ENCODE data around the gene YDJC. TPM values are rescaled to one million over a fixed set of nuclear protein-coding genes. Genes with fewer than 3 reads are reported as not detected.
A peak's percentile ranks its signal among the peaks of the same experiment; 100 is the strongest.

YDJC gene
- total RNA-seq, 4 donors from 2014 or later, result 44.5 to 72.7 (median 54.6) TPM

GRCh38 chr22:21657360-21658032 lies 27.7 kb upstream of the YDJC start:
- intact Hi-C loops (cut with DNase I), result no loop called here
- peak; percentile 88 for DNase-seq
- 1 to 2% methylated on average over 22 to 25 of the region's 79 CpGs for WGBS, 2 donors
- Histone ChIP-seq H3K36me3 (no peaks in the 10 kb centered on the region), H3K4me1 (peaks cover 11 to 12% of the 10 kb centered on the region in 2 donors), H3K9me3 (no peaks in the 10 kb centered on the region), H3K27me3 (no peaks in the 10 kb centered on the region), H3K27ac (peak overlapping the region in 2 of 3 donors; percentile 9 to 33), H3K4me3 (replicated peaks in 1 of 3) (peak overlapping the region; percentile 4 to 48 (median 47))
- TF ChIP-seq CTCF (IDR thresholded peaks at IDR 0.05), result peak in 3 of 6 experiments; percentile 17 to 38 (median 32)
- peak in 1 of 2 donors; percentile 65 for TF ChIP-seq POLR2A (IDR thresholded peaks at IDR 0.05)

- peaks cover 15 to 16% of the 10 kb centered on the region in 2 donors for H3K4me1 ChIP-seq
- no peaks in the 10 kb centered on the region for H3K27me3 ChIP-seq
- 34 to 36% methylated on average over 17 of the region's 17 CpGs for WGBS, 2 donors
- peak overlapping the region in 2 of 3 donors; percentile 9 to 33 for H3K27ac ChIP-seq
- H3K9me3 ChIP-seq, result no peaks in the 10 kb centered on the region
- H3K36me3 ChIP-seq, result no peaks in the 10 kb centered on the region
- H3K4me3 ChIP-seq (replicated peaks in 1 of 3), result no peak overlapping the region
- intact Hi-C loops (cut with DNase I), result no loop called here
- DNase-seq, result no peak
- TF ChIP-seq CTCF (IDR thresholded peaks at IDR 0.05), result no peak
- no peak for TF ChIP-seq POLR2A (IDR thresholded peaks at IDR 0.05)
Observed at GRCh38 chr22:21657020-21657359, 27.2 kb upstream of the YDJC start.

GRCh38 chr22:21652547-21653545 lies 23.0 kb upstream of the YDJC start:
- peaks cover 18 to 22% of the 10 kb centered on the region in 2 donors for H3K4me1 ChIP-seq
- intact Hi-C loops (cut with DNase I), result no loop called here
- H3K4me3 ChIP-seq (replicated peaks in 1 of 3), result peak overlapping the region; percentile 15 to 30 (median 26)
- no peaks in the 10 kb centered on the region for H3K27me3 ChIP-seq
- H3K27ac ChIP-seq, result no peak overlapping the region
- peaks cover 0 to 11% of the 10 kb centered on the region in 2 donors for H3K36me3 ChIP-seq
- WGBS, 2 donors, result 24 to 27% methylated on average over 17 to 28 of the region's 40 CpGs
- no peak for TF ChIP-seq CTCF (IDR thresholded peaks at IDR 0.05)
- no peak for TF ChIP-seq POLR2A (IDR thresholded peaks at IDR 0.05)
- H3K9me3 ChIP-seq, result no peaks in the 10 kb centered on the region
- DNase-seq, result no peak

GRCh38 chr22:21652010-21652546 lies 22.3 kb upstream of the YDJC start:
- intact Hi-C loops (cut with DNase I), result no loop called here
- H3K4me1 ChIP-seq, result peaks cover 15 to 20% of the 10 kb centered on the region in 2 donors
- no peaks in the 10 kb centered on the region for H3K9me3 ChIP-seq
- no peak overlapping the region for H3K27ac ChIP-seq
- peak overlapping the region; percentile 15 to 30 (median 26) for H3K4me3 ChIP-seq (replicated peaks in 1 of 3)
- H3K27me3 ChIP-seq, result no peaks in the 10 kb centered on the region
- TF ChIP-seq CTCF (IDR thresholded peaks at IDR 0.05) (no peak), POLR2A (IDR thresholded peaks at IDR 0.05) (no peak)
- peak; percentile 87 for DNase-seq
- H3K36me3 ChIP-seq, result peaks cover 0 to 12% of the 10 kb centered on the region in 2 donors
- 1 to 4% methylated on average over 37 to 39 of the region's 44 CpGs for WGBS, 2 donors

Measured in thyroid gland (tissue), 4 donors.